ENCODE results near the gene SNX2. TPM values are rescaled to one million over a fixed set of nuclear protein-coding genes. Genes with fewer than 3 reads are reported as not detected.

The SNX2 gene
- total RNA-seq, 1 donor from 2014 or later = 77.1 TPM

- DNase-seq (ENCODE audit: low read depth) = no peak
- no peaks in the 10 kb centered on the region for H3K36me3 ChIP-seq (ENCODE audit: control insufficient read depth, insufficient read depth, low read length)
- H3K27me3 ChIP-seq (ENCODE audit: control insufficient read depth, insufficient read depth, low read length) = no peaks in the 10 kb centered on the region
- H3K4me3 ChIP-seq (ENCODE audit: low read depth, low read length) = no peak overlapping the region
- TF ChIP-seq, protein P1, sequence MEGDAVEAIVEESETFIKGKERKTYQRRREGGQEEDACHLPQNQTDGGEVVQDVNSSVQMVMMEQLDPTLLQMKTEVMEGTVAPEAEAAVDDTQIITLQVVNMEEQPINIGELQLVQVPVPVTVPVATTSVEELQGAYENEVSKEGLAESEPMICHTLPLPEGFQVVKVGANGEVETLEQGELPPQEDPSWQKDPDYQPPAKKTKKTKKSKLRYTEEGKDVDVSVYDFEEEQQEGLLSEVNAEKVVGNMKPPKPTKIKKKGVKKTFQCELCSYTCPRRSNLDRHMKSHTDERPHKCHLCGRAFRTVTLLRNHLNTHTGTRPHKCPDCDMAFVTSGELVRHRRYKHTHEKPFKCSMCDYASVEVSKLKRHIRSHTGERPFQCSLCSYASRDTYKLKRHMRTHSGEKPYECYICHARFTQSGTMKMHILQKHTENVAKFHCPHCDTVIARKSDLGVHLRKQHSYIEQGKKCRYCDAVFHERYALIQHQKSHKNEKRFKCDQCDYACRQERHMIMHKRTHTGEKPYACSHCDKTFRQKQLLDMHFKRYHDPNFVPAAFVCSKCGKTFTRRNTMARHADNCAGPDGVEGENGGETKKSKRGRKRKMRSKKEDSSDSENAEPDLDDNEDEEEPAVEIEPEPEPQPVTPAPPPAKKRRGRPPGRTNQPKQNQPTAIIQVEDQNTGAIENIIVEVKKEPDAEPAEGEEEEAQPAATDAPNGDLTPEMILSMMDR (IDR thresholded peaks at IDR 0.05; ENCODE audit: insufficient read depth, low read length, poor library complexity, severe bottlenecking) = no peak
Observed at GRCh38 chr5:122753500-122753899, 21.4 kb upstream of the SNX2 start.

- no peak for DNase-seq (ENCODE audit: low read depth)
- no peaks in the 10 kb centered on the region for H3K27me3 ChIP-seq (ENCODE audit: control insufficient read depth, insufficient read depth, low read length)
- TF ChIP-seq, protein P1 (IDR thresholded peaks at IDR 0.05; ENCODE audit: insufficient read depth, low read length, poor library complexity, severe bottlenecking) = no peak
- H3K4me3 ChIP-seq (ENCODE audit: low read depth, low read length) = no peak overlapping the region
- no peaks in the 10 kb centered on the region for H3K36me3 ChIP-seq (ENCODE audit: control insufficient read depth, insufficient read depth, low read length)
Observed at GRCh38 chr5:122755783-122756182, 19.1 kb upstream of the SNX2 start.

- no peak for DNase-seq (ENCODE audit: low read depth)
- Histone ChIP-seq H3K36me3 (ENCODE audit: control insufficient read depth, insufficient read depth, low read length) (no peaks in the 10 kb centered on the region), H3K27me3 (ENCODE audit: control insufficient read depth, insufficient read depth, low read length) (no peaks in the 10 kb centered on the region), H3K4me3 (ENCODE audit: low read depth, low read length) (no peak overlapping the region)
- TF ChIP-seq, protein P1 (IDR thresholded peaks at IDR 0.05; ENCODE audit: insufficient read depth, low read length, poor library complexity, severe bottlenecking) = no peak
Observed at GRCh38 chr5:122756264-122756911, 18.5 kb upstream of the SNX2 start.

- TF ChIP-seq, protein P1 (IDR thresholded peaks at IDR 0.05; ENCODE audit: insufficient read depth, low read length, poor library complexity, severe bottlenecking) = no peak
- DNase-seq (ENCODE audit: low read depth) = no peak
- Histone ChIP-seq H3K27me3 (ENCODE audit: control insufficient read depth, insufficient read depth, low read length) (no peaks in the 10 kb centered on the region), H3K4me3 (ENCODE audit: low read depth, low read length) (no peak overlapping the region), H3K36me3 (ENCODE audit: control insufficient read depth, insufficient read depth, low read length) (no peaks in the 10 kb centered on the region)
Observed at GRCh38 chr5:122757285-122757684, 17.6 kb upstream of the SNX2 start.

GRCh38 chr5:122759241-122760070 lies 15.4 kb upstream of the SNX2 start:
- Histone ChIP-seq H3K4me3 (ENCODE audit: low read depth, low read length) (no peak overlapping the region), H3K27me3 (ENCODE audit: control insufficient read depth, insufficient read depth, low read length) (no peaks in the 10 kb centered on the region), H3K36me3 (ENCODE audit: control insufficient read depth, insufficient read depth, low read length) (no peaks in the 10 kb centered on the region)
- DNase-seq (ENCODE audit: low read depth) = no peak
- TF ChIP-seq, protein P1 (IDR thresholded peaks at IDR 0.05; ENCODE audit: insufficient read depth, low read length, poor library complexity, severe bottlenecking) = no peak
